HG02610 (cell line): ENCODE measurements around the gene KLHL7.

Experiments
- ATAC-seq: cut with Tn5 transposase; IDR thresholded peaks from one replicate; pipeline ENCODE4 v1.9.1; 2021; ENCODE audit warnings: mild to moderate bottlenecking, moderate library complexity; ENCODE audit not compliant: unreplicated experiment

The KLHL7 gene, protein sequence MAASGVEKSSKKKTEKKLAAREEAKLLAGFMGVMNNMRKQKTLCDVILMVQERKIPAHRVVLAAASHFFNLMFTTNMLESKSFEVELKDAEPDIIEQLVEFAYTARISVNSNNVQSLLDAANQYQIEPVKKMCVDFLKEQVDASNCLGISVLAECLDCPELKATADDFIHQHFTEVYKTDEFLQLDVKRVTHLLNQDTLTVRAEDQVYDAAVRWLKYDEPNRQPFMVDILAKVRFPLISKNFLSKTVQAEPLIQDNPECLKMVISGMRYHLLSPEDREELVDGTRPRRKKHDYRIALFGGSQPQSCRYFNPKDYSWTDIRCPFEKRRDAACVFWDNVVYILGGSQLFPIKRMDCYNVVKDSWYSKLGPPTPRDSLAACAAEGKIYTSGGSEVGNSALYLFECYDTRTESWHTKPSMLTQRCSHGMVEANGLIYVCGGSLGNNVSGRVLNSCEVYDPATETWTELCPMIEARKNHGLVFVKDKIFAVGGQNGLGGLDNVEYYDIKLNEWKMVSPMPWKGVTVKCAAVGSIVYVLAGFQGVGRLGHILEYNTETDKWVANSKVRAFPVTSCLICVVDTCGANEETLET

DNA sequence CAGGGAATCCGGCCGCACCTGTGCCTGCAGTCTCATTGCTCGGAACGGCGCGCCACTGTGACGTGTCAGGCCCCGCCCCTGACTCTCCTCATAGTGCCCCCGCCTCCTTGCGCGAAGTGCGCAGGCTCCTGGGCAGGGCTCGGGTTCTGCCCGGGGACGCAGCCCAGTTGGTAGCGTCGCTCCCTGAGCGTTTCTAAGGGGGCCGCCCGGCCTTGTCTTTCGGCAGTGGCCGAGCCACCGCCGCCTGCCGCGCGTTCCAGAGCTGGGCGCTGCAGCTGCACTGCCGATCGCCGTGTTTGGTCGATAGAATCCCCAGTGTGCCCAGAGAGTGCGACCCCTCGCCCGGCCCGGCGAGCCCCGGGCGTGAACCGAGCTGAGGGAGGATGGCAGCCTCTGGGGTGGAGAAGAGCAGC lies at the start of gene KLHL7:
KLHL7 (plus strand) TSS at position 142 of the 413 bp plus-strand sequence; CDS start at position 384, 242 bp downstream.
- ATAC-seq, result peak; percentile 95

DNA sequence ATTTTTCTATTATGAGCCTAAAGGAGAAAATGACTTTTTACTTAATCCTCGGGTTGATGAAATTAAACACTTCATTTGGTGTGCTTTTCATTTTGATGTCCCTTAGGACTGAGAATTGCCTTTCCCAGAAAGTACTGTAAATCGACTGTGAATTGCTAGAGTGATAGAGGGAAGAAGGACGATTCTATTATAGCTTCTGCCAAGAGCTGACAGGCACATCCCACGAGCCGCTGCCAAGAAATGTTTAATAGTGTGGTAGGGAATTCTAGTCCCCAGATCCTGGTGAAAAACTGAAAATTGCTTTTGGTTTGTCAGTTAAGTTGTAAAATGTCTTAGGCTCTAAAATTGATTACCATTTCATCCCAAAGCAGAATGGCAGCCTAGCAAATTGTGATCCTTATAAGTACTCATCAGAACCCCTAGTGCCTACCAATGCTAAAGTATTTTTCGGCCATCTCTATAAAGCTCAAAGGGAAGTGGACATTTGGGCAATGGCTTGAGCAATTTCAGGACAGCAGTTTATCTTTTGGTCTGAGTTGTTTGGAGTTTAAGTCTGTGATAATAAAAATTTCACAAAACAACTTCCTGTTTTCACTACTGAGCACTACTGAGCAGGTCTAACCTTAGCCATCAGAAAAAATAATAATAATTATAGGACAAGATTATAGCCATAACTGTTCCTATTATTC lies 47.0 kb upstream of the KLHL7 start:
- ATAC-seq, result no peak

DNA sequence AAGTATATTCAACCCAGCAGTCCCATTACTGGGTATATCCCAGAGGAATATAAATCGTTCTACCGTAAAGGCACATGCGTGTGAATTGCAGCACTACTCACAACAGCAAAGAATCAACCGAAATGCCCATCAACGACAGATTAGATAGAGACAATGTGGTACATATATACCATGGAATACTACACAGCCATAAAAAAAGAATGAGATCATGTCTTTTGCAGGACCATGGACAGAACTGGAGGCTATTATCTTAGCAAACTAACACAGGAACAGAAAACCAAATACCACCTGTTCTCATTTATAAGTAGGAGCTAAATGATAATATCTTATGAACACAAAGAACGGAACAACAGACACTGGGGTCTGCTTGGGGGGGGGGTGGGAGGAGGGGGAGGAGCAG lies 44.3 kb upstream of the KLHL7 start:
- ATAC-seq, result no peak

DNA sequence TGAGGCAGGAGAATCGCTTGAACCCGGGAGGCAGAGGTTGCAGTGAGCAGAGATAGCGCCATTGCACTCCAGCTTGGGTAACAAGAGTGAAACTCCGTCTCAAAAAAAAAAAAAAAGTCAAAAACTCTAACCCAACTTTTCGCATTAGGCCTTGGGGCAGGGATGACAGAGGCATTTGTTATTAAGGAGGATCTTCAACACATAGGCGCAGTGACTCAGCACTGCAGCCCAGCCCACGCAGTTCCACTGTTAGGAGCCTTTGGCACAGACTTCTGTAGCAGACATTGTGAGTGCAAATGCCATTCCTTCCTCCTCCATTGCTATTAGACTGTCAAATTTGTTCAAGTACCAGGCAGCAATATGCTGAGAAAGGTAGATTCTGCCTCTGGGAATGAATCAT lies 43.1 kb upstream of the KLHL7 start:
- no peak for ATAC-seq

DNA sequence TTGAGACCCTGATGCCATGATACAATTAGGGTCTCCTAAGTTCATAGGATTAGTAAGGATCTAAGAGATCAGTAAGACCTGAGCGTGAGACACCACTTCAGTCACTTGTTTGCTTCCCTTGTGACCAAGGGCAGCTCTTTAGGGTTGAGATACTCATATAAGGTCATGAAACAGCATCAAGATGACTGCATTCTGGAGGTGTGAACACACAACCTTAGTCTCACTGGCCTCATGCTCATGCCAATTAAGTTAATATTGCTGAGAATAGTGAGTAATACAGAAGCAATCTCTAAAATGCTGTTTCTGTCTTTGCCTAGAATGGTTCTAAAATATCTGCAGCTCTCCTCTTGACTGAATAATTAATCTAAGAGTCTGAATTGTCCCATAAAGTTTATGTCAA lies 39.6 kb upstream of the KLHL7 start:
- no peak for ATAC-seq

DNA sequence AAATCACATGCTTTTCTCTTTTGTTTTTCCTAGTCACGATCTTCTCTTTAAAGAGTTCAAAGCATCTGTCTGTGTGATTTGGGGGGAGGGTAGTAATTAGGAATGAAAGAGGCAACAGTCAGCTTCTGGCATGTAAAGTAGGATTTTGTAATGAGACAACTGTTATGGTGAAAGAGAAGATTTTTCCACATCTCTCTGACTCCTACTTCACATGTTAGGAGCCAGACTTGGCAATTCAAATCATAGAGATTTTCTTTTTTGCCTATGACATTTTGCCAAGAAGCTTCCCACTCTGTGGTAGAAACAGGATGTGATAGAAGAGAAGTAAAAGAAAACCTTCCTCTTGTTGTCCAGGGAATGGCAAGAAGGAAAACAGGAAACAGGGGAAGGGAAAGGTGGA lies 38.3 kb upstream of the KLHL7 start:
- ATAC-seq, result no peak

DNA sequence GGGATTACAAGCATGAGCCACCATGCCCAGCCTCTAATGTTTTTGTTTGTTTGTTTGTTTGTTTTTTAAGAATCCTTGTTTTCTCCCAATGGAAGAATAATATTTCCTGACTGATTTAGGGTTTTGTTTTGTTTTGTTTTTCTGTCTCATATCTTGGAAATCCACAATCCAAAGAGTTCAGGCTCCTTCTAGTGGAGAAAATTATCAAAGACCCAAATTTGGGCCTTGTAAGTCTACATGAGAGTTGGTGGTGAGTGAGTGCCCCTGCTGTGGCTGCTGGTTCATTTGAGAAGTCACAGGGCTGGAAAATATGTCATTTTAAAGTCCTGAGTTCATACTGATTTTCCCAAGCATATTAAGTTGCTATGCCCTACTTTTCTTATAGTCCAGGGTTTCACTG lies 33.5 kb upstream of the KLHL7 start:
- ATAC-seq, result no peak

DNA sequence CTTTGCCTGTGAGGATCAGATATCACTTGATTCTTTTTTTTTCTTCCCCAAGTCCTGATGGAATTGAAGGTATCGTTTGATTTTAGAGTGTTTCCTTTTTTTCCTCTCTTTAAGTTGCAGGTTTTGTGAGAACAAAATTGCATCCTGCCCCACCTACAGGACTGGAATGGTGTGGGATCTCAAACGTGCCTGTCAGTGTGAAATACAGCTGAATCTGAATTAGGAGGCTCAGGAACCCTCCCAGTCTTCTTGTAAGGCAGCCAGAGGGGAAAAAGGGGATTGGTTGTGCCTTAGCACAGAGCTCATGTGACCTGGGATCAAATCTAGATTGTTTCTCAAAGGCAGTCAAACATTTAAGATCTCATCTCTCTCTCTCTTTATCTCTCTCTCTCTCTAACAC lies 32.7 kb upstream of the KLHL7 start:
- ATAC-seq, result no peak

DNA sequence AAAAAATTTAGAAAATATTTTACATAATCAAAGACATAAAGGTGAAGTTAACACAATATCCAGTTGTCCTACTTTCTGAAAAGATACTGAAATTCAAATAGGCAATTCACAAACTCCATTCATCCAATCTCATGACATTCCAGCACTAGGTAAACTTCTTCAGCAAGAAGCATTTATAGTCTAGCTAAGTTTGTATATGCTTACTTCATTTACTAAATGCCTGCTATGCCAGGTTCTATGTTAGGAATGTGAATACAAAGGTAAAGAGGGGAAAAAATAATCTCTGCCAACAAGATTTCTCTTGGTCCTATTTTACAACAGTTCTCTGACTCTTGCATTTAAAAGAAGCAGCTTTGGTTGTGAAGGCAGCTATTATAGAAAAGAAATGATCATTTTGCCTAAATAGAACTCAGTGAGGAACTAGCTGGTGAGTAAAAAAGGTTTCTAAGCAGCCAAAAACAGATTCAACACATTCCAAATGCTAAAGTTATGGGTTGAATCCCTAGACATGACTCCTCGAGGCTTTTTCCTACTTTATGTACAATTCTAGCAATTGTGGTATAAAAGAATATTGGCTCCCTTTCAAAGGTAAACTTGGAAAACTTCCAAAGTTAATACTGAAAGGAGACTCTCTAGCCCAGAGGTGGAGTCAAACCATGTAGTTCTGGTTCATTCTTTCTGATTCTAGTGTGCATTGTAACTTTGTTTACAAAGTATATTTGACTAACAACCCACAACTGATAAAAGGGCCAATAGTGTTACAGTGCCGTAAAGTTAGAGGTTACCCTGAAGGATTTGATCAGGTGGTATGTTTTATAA lies 30.9 kb upstream of the KLHL7 start:
- ATAC-seq, result no peak

DNA sequence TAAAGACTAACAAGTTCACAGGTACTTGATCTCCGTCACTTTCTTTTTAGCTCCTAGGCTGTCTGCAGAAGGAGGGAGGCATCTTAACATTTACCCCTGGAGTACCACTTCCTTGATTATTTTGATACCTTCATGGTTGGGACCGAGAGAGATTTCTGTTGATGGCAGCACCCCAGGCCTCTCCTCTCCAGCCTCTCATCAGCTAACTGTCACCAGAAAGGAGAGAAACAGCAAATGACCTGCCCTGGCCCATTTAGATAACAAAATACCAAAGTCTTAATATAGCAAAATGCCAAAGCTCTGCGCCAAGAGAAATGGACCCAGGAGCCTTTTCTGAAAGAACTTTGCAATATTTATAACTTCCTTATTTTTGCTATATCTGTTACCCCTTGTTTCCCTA lies 30.0 kb upstream of the KLHL7 start:
- no peak for ATAC-seq

DNA sequence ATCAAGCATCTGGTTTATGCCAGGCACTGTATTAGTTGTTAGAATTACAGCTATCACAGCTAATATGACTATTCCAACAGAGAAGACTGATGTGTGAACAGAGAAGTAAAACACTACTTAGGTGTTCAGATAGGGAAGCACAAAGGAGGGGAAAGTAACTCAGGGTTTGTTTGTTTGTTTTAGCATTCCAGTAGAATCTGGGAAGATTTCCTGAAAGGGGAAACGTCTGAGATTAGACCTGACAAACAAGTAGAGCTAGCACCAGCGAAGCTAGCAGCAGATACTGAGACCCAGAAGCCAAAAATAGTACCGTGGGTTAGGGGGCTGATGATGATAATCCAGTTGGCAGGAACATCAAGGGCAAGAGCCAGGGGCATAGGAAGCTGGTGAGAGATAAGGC lies 28.8 kb upstream of the KLHL7 start:
- no peak for ATAC-seq

DNA sequence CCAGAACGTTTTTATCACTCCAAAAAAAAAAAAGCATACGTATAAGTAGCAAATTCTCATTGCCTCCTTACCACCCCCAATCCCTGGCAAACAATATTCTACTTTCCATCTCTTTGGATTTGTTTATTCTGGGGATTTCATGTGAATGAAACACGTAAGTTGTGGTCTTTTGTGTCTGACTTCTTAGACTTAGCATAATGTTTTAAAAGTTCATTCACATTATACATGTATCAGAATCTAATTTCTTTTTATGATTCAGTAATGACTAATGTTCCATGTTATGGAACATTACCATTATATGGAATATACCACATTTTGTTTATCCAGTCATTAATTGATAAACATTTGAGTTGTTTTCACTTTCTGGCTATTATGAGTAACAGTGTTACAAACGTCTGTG lies 12.5 kb upstream of the KLHL7 start:
- no peak for ATAC-seq

DNA sequence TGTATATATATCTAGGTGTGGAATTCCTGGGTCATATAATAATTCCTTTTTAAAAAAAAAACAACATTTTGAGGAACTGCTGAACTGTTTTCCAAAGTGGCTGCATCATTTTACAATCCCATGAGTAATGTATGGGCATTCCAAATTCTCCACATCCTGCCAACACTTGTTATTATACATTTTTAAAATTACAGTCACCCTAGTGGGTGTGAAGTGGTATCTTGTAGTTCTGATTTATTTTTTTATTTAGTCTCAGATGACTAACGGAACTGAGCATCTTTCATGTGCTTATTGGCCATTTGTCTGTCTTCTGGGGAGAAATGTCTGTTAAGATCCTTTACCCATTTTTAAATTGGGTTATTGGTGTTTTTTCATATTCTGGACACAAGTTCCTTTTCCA lies 12.0 kb upstream of the KLHL7 start:
- no peak for ATAC-seq

DNA sequence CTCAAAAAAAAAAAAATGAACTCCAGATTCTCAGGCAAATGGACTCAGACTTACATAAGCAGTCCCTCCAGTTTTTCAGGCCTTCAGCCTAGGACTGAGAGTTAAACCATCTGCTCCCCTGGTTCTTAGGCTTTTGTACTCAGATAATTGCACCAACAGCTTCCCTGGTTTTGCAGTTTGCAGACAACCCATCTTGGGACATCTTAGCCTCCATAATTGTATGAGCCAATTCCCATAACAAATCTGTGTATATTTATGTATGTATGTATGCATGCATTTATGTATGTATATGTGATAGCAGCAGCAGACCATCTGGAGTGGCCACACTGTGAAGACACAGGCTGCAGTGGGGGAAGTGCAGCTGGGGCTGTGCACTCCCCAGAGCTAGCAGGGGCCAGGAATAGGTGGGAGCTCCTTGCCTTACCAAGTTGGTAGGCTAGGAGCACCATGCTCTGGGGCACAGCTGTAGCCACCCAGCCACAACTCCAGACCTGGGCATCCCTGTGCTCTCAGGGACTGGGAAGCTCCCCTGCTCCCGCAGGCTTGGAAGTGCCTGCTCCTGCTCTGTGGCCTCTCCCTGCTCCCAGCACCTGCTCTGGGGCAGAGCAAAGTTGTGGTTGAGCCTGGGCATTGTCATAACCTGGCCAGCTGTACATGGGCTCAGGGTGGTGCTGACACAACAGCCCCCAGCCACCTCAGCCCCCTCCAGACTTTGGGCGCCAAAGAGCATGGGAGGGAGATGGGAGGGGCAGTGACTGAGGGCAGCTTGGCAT lies 8.9 kb upstream of the KLHL7 start:
- ATAC-seq, result no peak

DNA sequence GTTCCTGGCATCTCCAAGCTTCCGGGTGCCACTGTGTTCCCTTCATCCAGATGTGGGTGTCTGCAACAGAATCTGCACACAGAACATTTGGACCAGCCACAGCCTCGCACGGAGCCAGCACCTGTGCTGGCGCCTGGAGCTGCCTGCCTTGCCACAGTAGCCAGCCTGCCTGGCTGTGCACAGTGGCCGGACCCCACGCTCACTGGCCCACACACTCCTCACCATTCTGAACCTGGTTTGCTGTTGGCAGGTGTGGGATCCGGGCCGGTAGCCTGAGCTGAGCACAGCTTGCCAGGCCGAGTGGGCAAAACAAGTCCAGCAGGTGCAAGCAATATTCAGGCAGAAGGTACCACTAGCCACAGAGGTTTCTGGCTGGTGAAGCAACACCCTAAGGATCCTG lies 7.6 kb upstream of the KLHL7 start:
- ATAC-seq, result no peak

DNA sequence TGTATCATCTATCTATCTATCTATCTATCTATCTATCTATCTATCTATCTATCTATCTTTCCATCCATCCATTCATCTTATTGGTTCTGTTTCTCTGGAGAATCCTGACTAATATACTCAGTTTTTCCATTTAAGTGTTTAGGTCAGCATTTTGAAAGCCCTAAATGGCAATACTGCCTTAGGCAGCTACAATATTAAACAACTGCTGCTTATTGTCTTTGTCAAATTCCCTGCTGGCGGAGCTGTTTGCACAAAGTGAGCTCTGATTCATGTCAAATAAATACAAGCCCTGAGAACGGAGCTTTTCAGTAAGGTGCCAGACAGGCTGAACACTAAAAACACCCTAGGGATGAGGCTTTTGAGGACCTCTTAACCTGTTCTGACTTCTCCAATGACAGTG lies 7.1 kb upstream of the KLHL7 start:
- ATAC-seq, result no peak

DNA sequence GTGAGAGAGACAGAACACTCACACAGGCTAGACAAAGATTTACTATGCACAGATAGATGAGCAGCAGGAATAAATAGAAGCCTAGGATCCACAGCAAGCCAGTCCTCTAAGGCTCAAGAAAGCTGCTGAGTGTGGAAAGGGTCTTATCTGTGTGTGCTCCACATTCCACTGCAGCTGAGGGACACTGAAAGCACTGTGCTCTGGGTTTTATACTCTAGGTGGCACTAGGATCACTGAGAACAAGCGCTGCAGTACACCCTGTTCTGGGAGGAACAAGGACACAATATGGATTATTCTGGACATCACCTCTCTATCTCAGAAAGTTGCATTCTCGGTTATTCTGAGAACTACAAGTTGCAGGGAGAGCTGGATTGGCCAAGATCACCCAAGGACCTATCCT lies 4.9 kb upstream of the KLHL7 start:
- no peak for ATAC-seq

DNA sequence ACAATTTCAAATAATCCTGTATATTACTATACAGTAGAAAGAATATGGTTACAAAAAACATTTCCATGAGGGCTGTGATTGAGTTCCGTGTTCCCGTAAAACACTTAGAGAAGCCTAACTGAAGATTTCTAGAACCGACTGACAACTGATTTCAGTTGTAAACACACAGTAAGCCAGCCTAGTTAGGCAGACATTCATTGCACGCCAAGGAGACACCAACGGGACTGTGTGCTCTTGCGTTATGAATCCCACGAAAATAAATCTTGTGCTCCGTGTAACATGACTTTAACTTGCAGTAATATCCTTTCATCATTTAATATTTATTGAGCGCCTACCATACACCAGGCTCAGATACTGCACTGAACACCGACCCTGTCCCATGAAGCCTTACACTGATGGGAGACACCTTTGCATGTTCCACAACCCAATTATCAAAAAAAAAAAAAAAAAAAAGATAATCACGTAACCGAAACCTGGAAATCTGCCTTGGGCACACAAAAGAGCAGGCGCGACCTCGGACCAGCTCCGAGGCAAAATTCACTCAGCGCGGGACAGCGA lies 420 bp upstream of the KLHL7 start:
- peak; percentile 17 for ATAC-seq

DNA sequence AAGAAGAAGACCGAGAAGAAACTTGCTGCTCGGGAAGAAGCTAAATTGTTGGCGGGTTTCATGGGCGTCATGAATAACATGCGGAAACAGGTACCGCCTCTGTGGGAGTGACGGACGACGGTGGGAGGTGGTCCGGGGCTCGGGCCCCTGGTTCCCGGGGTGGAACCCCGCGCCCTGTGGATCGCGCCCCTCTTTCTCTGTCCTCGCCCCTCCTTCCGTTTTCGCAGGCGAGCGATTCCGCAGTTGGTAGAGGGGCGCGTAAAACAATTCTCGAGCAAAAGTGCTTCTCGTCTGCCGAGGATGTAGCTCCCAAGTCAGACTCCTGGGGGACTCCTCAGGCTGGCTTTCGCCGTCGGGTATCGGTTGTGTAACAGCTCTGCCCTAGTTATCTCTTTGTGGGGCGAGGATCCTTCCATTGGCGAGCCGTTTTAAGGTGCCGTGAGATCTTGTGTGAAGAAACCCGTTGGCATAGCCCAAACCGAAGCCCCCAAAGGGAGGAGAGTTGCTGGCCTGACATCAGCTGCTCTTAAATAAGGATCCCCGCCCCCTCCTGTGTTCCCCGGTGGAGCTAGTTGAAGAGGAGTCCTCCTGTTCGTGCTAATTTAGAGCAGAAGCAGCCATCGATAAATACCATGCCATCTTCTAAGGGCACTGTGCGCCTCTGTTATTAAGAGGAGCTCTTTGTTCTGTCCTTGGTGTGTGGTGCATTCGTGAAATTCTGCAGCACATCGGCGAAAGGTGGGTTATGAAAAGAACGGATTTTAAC lies 655 bp downstream of the KLHL7 start:
- peak; percentile 29 for ATAC-seq
